Neural crest cell (in vitro differentiated cells): ENCODE data around the gene JUNB. TPM values are rescaled to one million over a fixed set of nuclear protein-coding genes. Genes with fewer than 3 reads are reported as not detected.

Source experiments
- DNase-seq: peaks from one replicate; pipeline ENCODE4 v3.0.0; 2021; ENCODE audit warnings: low read depth, mixed read lengths, low spot score
- H3K27ac Mint-ChIP-seq: one replicate; pipeline ENCODE4 v1.8.0; 2021; ENCODE audit warnings: mild to moderate bottlenecking, mixed read lengths; ENCODE audit not compliant: unreplicated experiment
- H3K27me3 Mint-ChIP-seq: 2 replicates; pipeline ENCODE4 v1.8.0; 2021; ENCODE audit warnings: low read depth, mild to moderate bottlenecking, mixed read lengths
- H3K36me3 Mint-ChIP-seq: 2 replicates; pipeline ENCODE4 v1.8.0; 2021; ENCODE audit warnings: low read depth, mild to moderate bottlenecking, mixed read lengths
- H3K4me1 Mint-ChIP-seq: 2 replicates; pipeline ENCODE4 v1.8.0; 2021; ENCODE audit warnings: mixed read lengths
- H3K4me3 Mint-ChIP-seq: one replicate; pipeline ENCODE4 v1.8.0; 2021; ENCODE audit warnings: mild to moderate bottlenecking, mixed read lengths
- H3K9me3 Mint-ChIP-seq: 2 replicates; pipeline ENCODE4 v1.8.0; 2021; ENCODE audit warnings: mixed read lengths
- total RNA-seq: library from RNA; stranded (reverse); gene quantifications from 2 replicates; pipeline ENCODE4 v1.2.1, GENCODE V29; 2021
- TF ChIP-seq, protein P1 (sequence below): fragments of 200-600 bp; sonication (generic); conservative IDR thresholded peaks from 2 replicates; pipeline ENCODE4 v1.5.0; 2021; ENCODE audit warnings: antibody characterized with exemption, mild to moderate bottlenecking

The JUNB gene
- total RNA-seq, 1 donor from 2014 or later, result 9.6 TPM

DNA sequence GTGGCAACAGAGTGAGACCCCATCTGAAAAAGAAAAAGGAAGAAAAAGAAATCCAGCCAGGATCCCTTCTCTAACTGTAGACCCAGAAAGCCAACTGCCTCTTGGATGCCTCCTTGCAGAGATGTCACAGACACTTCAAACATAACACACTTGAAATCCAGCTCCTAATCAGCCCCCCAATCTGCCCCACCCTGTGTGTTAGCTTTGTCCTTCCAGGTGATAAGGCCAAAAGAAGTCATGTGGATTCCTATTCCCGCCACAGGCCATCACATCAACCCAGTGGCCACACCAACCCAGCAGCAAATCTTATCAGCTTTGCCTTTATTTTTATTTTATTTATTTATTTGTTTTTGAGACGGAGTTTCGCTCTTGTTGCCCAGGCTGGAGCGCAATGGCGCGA lies 31.6 kb upstream of the JUNB start:
- Mint-ChIP-seq H3K9me3 (peaks cover 4% of the 10 kb centered on the region), H3K36me3 (peaks cover 4% of the 10 kb centered on the region), H3K27me3 (peaks cover 7% of the 10 kb centered on the region), H3K27ac (peak overlapping the region; percentile 47), H3K4me1 (peaks cover 17% of the 10 kb centered on the region), H3K4me3 (no peak overlapping the region)
- no peak for DNase-seq
- TF ChIP-seq, protein P1, sequence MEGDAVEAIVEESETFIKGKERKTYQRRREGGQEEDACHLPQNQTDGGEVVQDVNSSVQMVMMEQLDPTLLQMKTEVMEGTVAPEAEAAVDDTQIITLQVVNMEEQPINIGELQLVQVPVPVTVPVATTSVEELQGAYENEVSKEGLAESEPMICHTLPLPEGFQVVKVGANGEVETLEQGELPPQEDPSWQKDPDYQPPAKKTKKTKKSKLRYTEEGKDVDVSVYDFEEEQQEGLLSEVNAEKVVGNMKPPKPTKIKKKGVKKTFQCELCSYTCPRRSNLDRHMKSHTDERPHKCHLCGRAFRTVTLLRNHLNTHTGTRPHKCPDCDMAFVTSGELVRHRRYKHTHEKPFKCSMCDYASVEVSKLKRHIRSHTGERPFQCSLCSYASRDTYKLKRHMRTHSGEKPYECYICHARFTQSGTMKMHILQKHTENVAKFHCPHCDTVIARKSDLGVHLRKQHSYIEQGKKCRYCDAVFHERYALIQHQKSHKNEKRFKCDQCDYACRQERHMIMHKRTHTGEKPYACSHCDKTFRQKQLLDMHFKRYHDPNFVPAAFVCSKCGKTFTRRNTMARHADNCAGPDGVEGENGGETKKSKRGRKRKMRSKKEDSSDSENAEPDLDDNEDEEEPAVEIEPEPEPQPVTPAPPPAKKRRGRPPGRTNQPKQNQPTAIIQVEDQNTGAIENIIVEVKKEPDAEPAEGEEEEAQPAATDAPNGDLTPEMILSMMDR, result no peak

DNA sequence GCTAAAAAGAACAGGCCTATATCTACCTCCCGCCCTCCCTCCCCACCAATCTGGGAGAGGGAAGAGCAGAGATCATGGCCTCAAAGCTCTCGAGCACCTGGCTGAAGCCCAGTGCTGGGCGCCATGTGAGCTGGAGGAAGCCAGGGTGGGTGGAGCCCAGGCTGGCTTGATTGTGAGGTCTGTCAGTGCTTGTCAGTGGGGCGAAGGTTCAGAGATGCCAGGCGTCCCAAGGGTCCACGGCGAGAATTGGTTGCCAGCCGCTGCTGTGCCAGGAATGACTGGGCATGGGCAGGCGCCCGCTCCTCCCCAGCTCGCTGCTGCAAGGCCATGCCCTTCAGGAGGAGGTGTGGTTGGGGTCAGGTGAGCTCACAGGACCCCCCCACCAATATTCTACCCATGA lies 28.2 kb upstream of the JUNB start:
- Mint-ChIP-seq H3K27ac (no peak overlapping the region), H3K27me3 (peaks cover 3% of the 10 kb centered on the region), H3K4me3 (no peak overlapping the region), H3K4me1 (peaks cover 11% of the 10 kb centered on the region), H3K36me3 (peaks cover 4% of the 10 kb centered on the region), H3K9me3 (peaks cover 4% of the 10 kb centered on the region)
- DNase-seq, result no peak
- TF ChIP-seq, protein P1, result no peak

DNA sequence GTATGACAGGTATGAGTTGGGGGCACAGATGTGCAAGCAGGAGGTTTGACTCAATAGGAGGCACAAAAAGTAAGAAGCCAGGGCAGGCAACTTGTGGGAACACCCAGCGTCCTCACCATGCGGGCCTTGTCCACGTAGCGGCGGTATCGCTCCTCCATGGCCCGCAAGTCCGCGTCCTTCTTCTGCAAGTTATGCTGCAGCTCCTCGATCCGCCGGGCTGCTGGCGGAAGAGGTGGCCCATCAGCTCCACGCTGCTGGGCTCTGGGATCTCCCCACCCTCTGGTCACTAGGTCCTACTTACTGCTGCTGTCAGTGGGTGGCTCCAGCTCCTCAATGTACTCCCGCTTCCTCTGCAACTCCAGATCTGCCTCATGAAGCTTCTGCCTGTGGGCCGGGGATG lies 26.6 kb upstream of the JUNB start:
- Mint-ChIP-seq H3K4me3 (no peak overlapping the region), H3K36me3 (peaks cover 4% of the 10 kb centered on the region)

DNA sequence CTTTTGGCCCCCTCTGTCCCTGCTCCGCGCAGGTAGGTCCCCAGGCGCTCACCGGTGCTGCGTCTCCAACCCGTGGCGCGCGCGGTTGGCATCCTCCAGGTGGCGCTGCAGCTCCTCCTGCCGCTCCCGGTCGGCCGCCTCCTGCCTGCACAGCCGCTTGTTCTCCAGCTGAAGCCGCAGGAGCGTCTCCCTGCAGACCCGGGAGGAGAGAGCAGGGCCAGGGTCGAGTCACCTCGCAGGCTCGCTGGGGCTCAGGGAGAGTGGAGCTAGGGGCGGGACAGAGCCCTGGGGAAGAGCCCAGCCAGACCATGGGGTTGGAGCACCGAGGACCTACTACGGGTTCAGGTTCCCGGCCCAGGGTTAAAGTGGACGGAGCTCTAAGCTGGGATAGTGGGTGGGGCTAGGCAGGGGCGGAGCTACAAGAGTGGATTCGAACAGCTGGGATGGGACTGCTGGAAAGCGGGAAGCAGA lies 25.2 kb upstream of the JUNB start:
- Mint-ChIP-seq H3K9me3 (no peaks in the 10 kb centered on the region), H3K36me3 (no peaks in the 10 kb centered on the region), H3K4me1 (peaks cover 4% of the 10 kb centered on the region), H3K27ac (no peak overlapping the region), H3K27me3 (no peaks in the 10 kb centered on the region), H3K4me3 (peak overlapping the region; percentile 47)
- DNase-seq, result peak; percentile 73
- TF ChIP-seq, protein P1, result peak; percentile 75

More for the DNA sequence above, 26.6 kb upstream of the JUNB start:
- DNase-seq, result no peak
- H3K9me3 Mint-ChIP-seq, result peaks cover 4% of the 10 kb centered on the region
- H3K27me3 Mint-ChIP-seq, result peaks cover 3% of the 10 kb centered on the region
- TF ChIP-seq, protein P1, result no peak
- peaks cover 9% of the 10 kb centered on the region for H3K4me1 Mint-ChIP-seq
- no peak overlapping the region for H3K27ac Mint-ChIP-seq

DNA sequence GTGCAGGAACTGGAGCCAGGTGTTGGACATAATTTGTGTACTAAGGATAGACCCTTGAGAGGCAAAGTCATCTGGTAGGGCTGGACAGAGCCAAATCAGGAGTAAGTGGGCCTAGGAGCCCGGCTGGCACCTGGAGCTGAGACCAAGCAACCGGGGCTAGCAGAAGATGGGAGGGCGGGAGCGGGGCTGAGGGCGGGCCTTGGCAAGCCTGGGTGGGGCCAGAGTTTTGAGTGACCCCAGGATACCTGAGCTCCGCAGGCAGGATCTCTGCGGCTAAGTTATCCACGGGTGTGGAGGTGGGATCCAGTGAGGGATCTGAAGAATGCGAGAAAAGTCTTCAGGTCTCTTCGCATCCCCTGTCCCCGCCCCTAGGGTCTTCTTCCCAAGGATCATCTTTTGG lies 24.1 kb upstream of the JUNB start:
- H3K4me3 Mint-ChIP-seq, result no peak overlapping the region

More for the DNA sequence above, 24.1 kb upstream of the JUNB start:
- Mint-ChIP-seq H3K27me3 (no peaks in the 10 kb centered on the region), H3K4me1 (peaks cover 4% of the 10 kb centered on the region), H3K27ac (no peak overlapping the region), H3K9me3 (no peaks in the 10 kb centered on the region), H3K36me3 (no peaks in the 10 kb centered on the region)
- no peak for DNase-seq
- TF ChIP-seq, protein P1, result no peak
